UCSD-AML1 (cell line): ENCODE measurements around the gene LEPROT.
"Not testable (repeated sequence)": the region's sequence is repeated elsewhere in the genome, so short reads cannot be mapped to it uniquely, and the experiment has no call there.

Source experiments
- DNase-seq: peaks from one replicate; lab custom pipeline; 2025; ENCODE audit not compliant: unreplicated experiment; lab: John Stamatoyannopoulos, UW

Gene LEPROT, protein sequence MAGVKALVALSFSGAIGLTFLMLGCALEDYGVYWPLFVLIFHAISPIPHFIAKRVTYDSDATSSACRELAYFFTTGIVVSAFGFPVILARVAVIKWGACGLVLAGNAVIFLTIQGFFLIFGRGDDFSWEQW

DNA sequence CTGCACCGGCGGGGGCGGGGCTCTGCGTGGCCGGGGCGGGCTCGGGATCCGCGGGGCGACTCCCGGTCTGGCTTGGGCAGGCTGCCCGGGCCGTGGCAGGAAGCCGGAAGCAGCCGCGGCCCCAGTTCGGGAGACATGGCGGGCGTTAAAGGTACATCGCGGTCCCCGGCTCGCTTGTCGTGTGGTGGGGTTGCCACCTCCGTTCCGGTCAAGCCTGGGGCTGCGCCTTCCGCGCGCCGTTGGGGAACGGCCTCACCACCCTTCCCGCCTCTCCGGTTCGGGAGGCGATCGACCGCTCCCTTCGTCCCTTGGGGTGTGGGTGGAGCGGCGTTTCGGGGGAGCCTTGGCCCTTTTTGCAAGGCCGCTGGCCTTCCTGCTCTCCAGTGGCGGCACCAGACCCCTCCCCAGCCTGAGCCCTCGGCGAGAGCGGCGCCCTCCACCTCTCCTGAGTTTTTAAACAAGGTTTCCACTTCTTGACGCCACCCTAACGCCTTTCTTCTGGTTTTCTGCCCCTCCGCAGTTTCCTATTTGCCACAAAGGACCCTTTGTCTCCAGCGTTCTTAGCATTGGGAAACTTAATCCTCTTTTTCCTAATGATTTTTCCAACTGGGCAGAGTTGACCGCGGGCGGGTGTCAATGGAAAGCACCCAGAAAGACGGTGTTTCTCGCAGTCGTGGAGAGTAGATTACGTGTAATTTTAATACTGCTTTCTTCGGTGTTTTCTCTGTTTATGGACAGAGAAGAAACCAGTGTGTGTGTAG lies at the start of gene LEPROT, which contains the start of gene LEPR:
Gene LEPROT (plus strand): TSS at position 79 of the 761 bp plus-strand sequence. CDS start 57 bp downstream, at position 136.
Gene LEPR (plus strand): TSS at position 79 of the 761 bp plus-strand sequence. CDS start 144,898 bp downstream, outside the sequence.
- no peak for DNase-seq

DNA sequence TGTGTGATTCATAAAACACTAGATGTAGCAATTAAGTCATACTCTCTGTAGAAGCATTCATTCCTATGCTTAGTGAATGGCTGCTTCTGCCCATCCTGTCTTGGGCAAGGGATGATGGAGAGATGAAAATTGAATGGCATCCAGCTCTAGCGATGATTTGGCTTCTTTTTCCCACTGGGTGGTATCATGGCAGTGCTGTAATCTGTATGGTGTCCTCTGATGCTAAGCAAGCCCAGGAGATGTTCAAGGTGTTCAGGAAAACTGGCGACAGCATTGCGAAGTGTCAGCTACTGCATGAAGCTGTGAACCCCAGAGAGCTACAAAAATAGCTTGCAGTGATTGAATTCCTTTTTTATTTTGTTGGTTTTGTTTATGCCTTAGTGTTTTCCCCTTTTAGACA lies 48.9 kb upstream of the LEPROT start:
- no peak for DNase-seq

DNA sequence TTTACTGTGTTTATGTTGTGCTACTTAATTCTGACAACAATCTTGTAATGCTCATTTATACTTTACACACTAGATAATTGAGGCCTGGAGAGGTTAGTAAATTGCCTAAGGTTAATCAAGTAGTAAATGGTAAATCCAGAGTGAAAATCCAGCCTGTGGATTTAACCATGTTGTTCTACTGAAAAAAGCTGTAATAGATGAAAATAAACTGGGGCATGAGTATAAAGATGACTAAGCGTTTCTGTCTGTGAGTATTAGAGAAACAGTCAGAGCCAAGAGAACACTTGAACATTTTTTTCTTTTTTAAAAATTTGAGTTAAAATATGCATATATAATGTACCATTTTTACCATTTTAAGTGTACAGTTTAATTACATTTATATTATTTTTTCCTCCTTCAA lies 47.9 kb upstream of the LEPROT start:
- no peak for DNase-seq

DNA sequence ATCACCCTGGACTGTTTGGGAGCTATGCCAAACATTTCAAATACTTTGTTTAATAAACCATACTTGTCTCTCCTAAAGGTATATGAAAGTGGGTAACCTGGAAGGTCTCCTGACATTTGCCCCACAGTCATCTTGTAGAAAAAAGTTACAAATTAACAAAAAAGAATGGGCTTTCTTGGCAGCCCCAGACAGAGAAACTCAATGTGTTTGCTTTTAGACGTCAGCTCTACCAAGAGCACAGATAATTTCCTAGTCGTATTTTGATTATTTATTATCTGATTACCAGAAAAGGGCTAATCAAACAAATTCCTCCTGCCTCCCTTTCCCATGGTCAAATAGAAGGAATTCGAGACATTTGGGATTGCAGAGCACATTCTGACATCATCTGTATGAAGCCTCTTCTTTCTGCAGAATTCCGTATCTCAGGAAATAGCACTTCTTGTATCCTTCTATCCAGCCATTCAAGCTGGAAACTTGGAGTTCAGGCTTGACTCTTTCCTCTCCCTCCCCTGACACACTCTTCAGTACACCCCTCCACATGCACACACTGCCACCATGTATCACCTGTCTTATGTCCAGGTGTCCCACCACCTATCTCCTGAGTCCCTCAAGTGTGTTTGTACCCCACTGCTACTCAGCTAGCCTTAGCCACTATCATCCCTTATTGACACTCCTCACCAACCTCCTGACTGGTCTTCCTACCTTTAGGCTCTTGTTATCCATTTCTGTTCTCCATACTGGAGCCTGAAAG lies 42.8 kb upstream of the LEPROT start:
- DNase-seq: no peak

DNA sequence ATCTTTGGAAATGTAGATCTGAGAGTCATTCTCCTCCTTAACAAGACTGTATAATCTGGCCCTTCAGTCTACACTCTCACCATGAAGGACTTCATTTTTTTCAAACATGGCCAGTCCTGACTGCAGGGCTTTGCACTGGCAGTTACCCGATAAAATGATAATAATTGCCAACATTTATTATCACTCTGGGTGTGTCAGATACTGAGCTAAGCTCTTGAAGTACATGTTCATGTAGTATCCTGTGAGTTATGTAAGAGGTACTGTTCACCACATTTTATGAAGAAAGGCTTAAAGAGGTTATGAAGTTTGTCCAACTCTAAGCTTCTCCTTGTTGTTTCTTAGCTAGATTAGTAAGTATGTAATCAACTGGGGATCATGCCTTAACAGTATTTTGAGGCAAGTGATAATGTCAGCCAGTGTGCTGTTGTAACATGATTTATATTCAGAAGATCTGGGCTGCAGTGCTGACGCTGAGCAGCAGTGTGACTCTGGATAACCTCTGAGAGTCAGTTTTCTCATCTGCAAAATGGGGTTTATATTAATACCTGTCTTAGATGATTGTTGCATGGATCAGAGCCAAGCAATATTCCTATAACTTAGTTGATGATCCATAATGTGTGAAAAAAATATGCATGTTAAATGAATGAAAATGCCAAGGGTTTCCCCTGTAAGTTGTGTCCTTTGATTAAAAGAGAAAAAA lies 42.1 kb upstream of the LEPROT start:
- no peak for DNase-seq

DNA sequence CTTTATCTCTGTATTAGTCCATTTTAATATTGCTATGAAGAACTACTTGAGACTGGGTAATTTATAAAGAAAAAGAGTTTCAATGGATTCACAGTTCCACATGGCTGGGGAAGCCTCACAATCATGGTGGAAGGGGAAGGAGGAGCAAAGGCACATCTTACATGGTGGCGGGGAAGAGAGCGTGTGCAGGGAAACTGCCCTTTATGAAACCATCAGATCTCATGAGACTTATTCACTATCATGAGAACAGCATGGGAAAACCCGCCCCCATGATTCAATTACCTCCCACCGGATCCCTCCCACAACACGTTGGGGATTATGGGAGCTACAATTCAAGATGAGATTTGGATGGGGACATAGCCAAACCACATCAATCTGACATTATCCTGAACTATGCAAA lies 36.0 kb upstream of the LEPROT start:
- not testable (repeated sequence) for DNase-seq

DNA sequence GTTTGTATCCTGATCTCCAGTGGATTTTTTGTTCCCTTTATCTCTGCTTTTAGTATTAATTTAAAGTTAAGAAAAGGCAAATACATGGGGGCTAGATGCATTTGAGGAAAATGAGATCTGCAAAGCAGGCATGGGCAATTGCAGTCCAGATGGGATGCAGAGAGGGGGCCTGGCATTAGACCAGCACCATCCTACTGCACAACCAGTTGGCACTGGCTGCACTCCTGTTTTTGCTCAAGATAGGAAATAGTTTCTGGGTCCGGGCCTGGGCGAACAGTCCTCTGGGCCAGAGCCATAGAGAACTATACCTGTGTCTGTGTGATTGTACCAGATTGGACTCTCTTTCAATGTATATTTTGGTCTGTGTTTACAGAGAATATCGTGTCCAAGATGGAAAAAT lies 34.0 kb upstream of the LEPROT start:
- DNase-seq: no peak

DNA sequence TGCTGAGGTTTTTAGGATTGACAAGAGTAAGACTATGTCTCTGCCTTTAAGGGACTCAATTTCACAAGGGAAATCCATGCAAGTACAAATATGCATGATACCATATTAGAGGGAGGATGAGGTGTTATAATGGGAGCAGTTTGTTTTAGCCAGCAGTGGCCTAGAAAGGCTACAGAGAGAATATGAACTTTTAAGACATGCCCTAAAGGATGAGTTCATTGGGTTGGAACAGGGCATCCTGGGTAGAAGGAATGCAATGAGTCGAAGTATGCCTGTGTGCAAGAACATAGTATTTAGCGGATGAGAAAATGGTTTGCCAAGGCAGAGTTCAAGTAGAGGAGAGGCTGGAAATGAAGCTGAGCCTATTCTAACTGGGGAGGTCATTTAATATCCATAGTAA lies 32.6 kb upstream of the LEPROT start:
- no peak for DNase-seq

DNA sequence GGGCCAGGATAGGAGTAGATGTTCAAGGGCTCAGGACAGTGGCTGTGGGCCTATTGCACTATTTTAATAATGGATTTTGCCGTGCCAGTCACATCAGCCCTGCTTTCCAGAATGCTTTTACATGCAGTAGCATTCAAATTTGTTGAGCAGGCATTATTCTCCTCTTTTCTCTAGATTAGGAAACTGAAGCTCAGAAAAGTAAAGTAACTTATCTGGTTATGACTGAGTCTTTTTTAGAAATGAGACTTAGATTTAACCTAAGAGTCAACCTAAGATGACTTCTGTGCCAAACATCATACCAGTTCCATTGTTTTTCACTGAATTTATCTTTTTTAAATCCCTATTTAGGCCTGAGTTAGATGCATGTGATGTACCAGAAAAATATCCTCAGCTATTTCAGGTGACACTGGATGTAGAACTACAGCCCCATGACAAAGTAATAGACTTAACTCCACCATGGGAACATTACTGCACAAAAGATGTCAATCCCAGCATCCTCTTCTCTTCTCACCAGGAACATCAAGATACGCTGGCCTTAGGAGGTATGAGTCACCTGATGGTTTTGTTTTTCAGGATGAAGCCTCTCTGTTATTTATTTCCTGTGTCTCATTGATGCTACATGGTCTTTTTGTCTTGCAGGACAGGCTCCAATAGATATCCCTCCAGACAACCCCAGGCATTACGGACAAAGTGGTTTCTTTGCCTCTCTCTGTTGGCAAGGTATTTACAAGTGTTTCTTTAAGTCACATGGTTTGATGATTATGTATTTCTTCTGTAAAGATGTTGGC lies 31.4 kb upstream of the LEPROT start:
- no peak for DNase-seq

DNA sequence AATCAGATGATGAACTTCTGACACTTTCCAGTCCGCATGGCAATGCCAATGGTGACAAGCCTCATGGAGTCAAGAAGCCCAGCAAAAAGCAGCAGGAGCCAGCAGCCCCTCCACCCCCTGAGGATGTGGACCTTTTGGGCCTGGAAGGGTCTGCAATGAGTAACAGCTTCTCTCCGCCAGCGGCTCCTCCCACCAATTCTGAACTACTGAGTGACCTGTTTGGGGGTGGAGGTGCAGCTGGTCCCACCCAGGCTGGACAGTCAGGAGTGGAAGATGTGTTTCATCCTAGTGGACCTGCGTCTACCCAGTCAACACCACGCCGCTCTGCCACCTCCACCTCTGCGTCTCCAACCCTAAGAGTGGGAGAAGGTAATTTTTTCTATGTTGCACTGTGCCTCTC lies 28.0 kb upstream of the LEPROT start:
- no peak for DNase-seq

DNA sequence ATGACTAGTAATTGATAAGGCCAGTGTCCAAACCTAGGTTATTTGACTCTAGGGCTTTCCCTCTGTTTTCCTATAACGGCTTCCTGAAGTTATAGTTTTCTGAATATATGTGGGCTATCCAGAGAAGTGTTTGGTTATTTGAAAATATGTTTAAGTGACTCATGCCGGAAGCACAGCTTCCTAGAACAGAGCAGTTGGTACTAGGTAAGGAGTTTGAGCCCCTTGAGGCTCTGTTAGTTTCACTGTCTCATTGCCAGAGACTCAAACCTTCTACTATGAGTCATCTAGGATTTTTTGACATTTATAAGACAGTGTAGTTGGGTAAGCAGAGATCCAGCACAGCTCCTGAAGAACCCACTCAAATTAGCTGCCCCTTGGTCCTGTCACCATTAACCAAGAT lies 27.1 kb upstream of the LEPROT start:
- DNase-seq: no peak

DNA sequence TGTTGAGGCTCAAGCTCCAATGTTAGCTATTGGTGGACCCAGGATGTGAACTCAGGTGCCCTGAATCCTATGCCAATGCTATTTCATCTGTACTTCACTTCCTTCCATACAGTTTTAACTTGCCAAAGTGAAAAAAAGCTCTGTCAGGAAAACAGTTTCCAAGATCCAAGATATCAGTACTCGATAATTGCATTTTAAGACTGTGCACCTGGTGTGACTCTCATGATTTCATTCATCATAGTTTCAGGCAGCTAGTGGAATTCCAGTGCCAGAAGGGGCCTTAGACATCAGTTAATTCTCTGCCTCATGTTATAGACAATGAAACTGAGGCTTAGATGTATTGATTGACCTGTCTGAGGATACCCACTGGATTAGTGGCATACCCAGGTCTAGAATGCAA lies 26.5 kb upstream of the LEPROT start:
- no peak for DNase-seq

DNA sequence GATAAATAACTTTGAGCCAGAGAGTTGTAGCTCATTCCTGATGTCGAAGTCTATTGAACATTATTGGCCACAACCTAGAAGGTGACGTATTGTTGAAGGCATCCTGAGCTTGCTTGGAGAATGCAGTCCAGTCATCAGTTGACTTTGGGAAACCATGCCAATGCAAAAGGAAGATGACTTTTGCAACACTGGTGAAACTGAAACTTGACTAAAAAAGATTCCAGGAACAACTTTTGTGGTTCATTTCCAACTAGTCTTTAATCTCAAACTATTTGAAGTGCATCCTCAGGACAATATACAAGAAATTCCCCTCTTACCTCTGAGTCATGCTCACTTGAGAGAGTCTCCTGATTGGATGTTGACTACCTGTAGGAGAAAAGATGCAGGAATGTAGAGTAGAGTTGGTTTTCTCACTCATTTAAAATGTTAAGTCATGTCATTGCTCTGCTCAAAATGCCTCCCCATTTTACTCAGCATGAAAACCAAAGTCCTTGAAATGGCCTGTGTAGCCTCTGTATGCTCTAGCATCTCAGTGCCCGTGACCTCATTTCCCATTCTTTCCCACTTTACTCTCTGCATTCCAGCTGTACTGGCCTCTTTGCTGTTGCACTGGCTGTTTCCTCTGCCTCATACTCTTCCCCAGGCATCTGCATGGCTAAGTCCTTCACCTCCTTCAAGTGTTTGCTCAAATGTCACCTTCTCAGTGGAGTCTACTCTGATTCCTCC lies 24.4 kb upstream of the LEPROT start:
- DNase-seq: no peak

DNA sequence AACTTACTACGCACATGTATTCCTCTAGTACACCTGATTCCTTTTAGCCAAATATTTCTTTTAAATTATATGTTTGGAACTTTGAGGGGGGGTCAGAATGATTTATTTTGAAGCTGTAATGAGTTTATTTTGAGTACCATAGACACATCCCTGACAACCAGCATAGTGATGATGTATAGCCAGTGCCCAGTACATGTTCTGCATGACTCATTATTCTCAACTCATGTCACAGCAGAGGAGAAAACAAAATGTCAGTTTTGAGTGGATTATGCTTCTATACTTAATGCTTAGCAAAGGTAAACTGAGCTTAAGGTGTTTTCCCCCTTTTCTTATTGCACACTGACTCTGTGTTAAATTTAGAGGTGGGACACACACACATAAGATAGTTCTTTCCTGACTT lies 22.4 kb upstream of the LEPROT start:
- no peak for DNase-seq

DNA sequence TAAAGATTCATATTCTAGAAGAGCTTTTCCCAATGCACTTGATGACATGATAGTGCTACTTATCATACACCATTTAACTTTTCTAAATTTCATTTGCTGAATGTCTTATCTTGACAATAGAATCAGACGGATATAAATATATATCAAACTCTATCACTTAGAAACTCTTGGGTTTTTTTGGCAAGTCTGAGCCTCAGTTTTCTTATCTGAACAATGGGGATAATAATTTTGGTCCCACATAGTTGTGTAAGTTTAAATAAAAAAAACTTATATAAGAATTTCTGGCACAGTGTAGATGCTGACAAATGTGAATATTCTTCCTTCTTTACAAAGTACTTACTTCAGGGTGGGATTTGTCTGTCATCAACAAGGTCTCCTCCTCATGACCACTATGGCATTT lies 21.5 kb upstream of the LEPROT start:
- no peak for DNase-seq

DNA sequence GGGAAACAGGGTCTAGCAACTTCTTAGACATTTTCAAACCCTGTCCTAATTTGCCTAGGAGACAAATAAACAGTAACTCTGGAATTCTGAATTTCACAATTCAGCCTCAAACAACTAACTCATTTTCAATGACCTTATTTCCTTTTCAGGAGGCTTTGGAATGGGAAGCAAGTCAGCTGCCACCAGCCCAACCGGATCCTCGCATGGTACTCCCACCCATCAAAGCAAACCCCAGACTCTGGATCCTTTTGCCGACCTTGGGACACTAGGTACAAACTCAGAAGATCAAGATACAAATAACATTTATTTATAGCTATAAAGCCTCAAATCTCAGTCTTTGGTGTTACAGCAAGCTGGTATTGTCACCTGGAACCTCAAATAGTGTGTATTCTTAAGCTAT lies 18.9 kb upstream of the LEPROT start:
- no peak for DNase-seq

DNA sequence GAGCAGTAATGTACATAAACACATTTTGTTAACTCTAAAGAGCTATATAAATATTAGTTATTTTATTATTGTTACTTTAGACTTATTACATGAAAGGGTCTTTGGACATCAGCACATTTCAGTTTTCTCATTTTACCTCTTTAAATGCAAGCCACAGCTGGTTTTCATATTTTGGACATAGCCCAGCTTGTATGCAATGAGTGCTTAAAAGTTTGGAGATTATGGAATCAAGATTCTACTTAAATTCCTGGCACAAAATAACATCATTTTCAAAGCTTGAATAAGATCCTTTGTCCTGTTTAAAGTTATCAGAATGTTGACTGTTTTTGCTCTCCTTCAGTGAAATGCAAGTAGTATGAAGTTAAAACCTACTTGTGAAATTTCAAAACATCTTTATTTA lies 15.5 kb upstream of the LEPROT start:
- DNase-seq: no peak

DNA sequence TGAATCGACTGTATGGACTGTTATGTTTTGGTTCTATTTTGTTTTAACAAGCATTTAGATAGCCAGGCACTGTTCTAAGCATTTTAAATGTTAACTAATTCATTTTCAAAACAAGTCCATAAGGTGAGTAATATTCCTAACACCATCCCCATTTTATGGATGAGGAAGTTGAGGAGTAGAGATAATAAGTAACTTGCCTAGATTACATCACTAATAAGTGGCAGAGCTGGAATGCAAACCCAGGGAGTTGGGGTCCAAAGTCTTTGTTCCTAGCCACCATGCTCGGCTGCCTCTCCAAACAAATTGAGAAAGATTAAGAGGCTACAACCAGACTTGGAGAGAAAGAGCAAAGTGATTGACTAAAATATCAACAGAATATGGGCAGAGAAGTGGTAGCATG lies 12.6 kb upstream of the LEPROT start:
- DNase-seq: no peak

DNA sequence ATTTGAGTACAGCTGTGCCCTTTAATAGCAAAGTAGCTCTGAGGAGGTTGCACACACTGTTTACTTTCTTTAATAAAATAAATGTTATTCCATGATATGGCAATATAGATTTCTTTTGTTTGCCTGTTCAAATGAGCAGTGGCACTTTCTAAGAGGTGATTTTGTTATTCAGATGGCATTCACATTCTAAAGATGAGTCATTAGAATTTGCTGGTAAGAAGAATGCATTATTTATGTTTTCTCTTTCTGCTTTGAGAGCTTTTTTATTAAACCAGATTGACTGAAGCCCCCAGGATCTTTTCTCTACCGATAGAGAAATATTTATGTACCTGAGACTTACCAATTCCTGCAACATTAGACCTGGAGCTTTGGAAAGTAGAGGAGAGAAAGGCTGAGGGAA lies 11.2 kb upstream of the LEPROT start:
- DNase-seq: no peak

DNA sequence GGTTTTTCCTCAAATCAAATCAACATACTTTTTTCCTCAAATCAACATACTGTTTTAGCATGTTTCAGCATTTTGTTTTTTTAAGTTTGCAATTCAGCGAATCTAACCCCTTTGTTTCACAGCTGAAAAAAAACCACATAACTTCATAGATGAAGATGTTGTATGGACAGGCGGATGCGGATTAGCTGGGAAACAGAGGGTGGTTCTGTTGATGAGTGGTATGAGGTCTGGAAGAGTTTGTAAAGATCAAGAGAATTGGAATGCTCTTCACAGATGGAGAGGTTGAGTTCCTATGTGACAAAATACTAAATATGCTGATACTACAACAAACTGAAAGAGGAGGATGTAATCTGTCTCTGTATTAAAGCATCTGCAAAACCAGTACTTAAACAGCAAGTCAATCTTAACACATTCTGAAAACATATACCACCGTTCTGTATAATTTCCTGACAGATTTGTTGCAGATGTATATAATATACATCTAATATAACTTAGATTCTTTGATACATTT lies 10.6 kb upstream of the LEPROT start:
- no peak for DNase-seq
